Measurements from ENCODE around the gene PLEKHG4B.
"Not testable (repeated sequence)": the region's sequence is repeated elsewhere in the genome, so short reads cannot be mapped to it uniquely, and the experiment has no call there.

The PLEKHG4B gene

GRCh38 chr5:95241-95980, 3.4 kb downstream of the PLEKHG4B start:
- no peak for DNase-seq

GRCh38 chr5:96976-97660, 5.2 kb downstream of the PLEKHG4B start:
- DNase-seq, result no peak

GRCh38 chr5:99815-100214, 7.8 kb downstream of the PLEKHG4B start:
- no peak for DNase-seq

GRCh38 chr5:102411-103043, 10.6 kb downstream of the PLEKHG4B start:
- no peak for DNase-seq

- not testable (repeated sequence) for DNase-seq
Measured at GRCh38 chr5:104106-104505, 12.1 kb downstream of the PLEKHG4B start.

- DNase-seq, result no peak
Measured at GRCh38 chr5:104778-105296, 12.9 kb downstream of the PLEKHG4B start.

GRCh38 chr5:105504-106070, 13.6 kb downstream of the PLEKHG4B start:
- DNase-seq, result no peak

GRCh38 chr5:106587-106986, 14.6 kb downstream of the PLEKHG4B start:
- no peak for DNase-seq

GRCh38 chr5:107526-107925, 15.6 kb downstream of the PLEKHG4B start:
- no peak for DNase-seq

- DNase-seq, result no peak
Measured at GRCh38 chr5:109826-110225, 17.9 kb downstream of the PLEKHG4B start.

GRCh38 chr5:110270-110888, 18.4 kb downstream of the PLEKHG4B start:
- DNase-seq, result no peak

- no peak for DNase-seq
Measured at GRCh38 chr5:111171-111570, 19.2 kb downstream of the PLEKHG4B start.

GRCh38 chr5:119486-120097, 27.6 kb downstream of the PLEKHG4B start:
- DNase-seq, result no peak

- DNase-seq, result no peak
Measured at GRCh38 chr5:121432-121831, 29.5 kb downstream of the PLEKHG4B start.

GRCh38 chr5:125815-126214, 33.8 kb downstream of the PLEKHG4B start:
- no peak for DNase-seq

GRCh38 chr5:126806-127205, 34.8 kb downstream of the PLEKHG4B start:
- DNase-seq, result no peak

- DNase-seq, result no peak
Measured at GRCh38 chr5:127886-128285, 35.9 kb downstream of the PLEKHG4B start.

GRCh38 chr5:128446-128845, 36.5 kb downstream of the PLEKHG4B start:
- no peak for DNase-seq

- no peak for DNase-seq
Measured at GRCh38 chr5:129148-129547, 37.2 kb downstream of the PLEKHG4B start.

GRCh38 chr5:129820-130219, 37.9 kb downstream of the PLEKHG4B start:
- no peak for DNase-seq

- DNase-seq, result no peak
Measured at GRCh38 chr5:130601-131131, 38.7 kb downstream of the PLEKHG4B start.

GRCh38 chr5:136901-137300, 44.9 kb downstream of the PLEKHG4B start:
- DNase-seq, result no peak
